GM21717 (cell line): ENCODE measurements around the gene RPA1.
"Not testable (repeated sequence)": the region's sequence is repeated elsewhere in the genome, so short reads cannot be mapped to it uniquely, and the experiment has no call there.

Source experiments
- ATAC-seq: cut with Tn5 transposase; IDR thresholded peaks from one replicate; pipeline ENCODE4 v1.9.1; 2021; ENCODE audit warnings: mild to moderate bottlenecking, moderate library complexity; ENCODE audit not compliant: unreplicated experiment

The RPA1 gene

GRCh38 chr17:1829592-1830257 is at the start of gene RPA1, which contains the start of gene SMYD4:
Gene RPA1 (plus strand): TSS chr17:1830005. CDS start chr17:1830094, 89 bp downstream.
Gene SMYD4 (minus strand): TSS chr17:1829902. CDS start chr17:1827994, 1,908 bp downstream.
- peak; percentile 68 for ATAC-seq

GRCh38 chr17:1782171-1782567 is 47.6 kb upstream of the RPA1 start:
- no peak for ATAC-seq

GRCh38 chr17:1783271-1783670 is 46.5 kb upstream of the RPA1 start:
- ATAC-seq = no peak

GRCh38 chr17:1783834-1784611 is 45.8 kb upstream of the RPA1 start:
- ATAC-seq = no peak

GRCh38 chr17:1785930-1786329 is 43.9 kb upstream of the RPA1 start:
- no peak for ATAC-seq

GRCh38 chr17:1786708-1787107 is 43.1 kb upstream of the RPA1 start:
- ATAC-seq = no peak

- ATAC-seq = no peak
Observed at GRCh38 chr17:1787301-1787902, 42.4 kb upstream of the RPA1 start.

GRCh38 chr17:1789936-1790335 is 39.9 kb upstream of the RPA1 start:
- ATAC-seq = no peak

- no peak for ATAC-seq
Observed at GRCh38 chr17:1792495-1793446, 37.0 kb upstream of the RPA1 start.

GRCh38 chr17:1793447-1793806 is 36.4 kb upstream of the RPA1 start:
- ATAC-seq = no peak

GRCh38 chr17:1796800-1797199 is 33.0 kb upstream of the RPA1 start:
- ATAC-seq = no peak

- no peak for ATAC-seq
Observed at GRCh38 chr17:1797323-1797722, 32.5 kb upstream of the RPA1 start.

GRCh38 chr17:1797846-1798245 is 32.0 kb upstream of the RPA1 start:
- ATAC-seq = not testable (repeated sequence)

- no peak for ATAC-seq
Observed at GRCh38 chr17:1800240-1800639, 29.6 kb upstream of the RPA1 start.

GRCh38 chr17:1800712-1801111 is 29.1 kb upstream of the RPA1 start:
- no peak for ATAC-seq

GRCh38 chr17:1802429-1802828 is 27.4 kb upstream of the RPA1 start:
- no peak for ATAC-seq

GRCh38 chr17:1803280-1803679 is 26.5 kb upstream of the RPA1 start:
- no peak for ATAC-seq

- no peak for ATAC-seq
Observed at GRCh38 chr17:1807890-1808289, 21.9 kb upstream of the RPA1 start.

GRCh38 chr17:1808644-1809043 is 21.2 kb upstream of the RPA1 start:
- no peak for ATAC-seq

- not testable (repeated sequence) for ATAC-seq
Observed at GRCh38 chr17:1809815-1810214, 20.0 kb upstream of the RPA1 start.
